Measurements from ENCODE around the gene TMEM163. TPM values are rescaled to one million over a fixed set of nuclear protein-coding genes. Genes with fewer than 3 reads are reported as not detected.
A peak's percentile ranks its signal among the peaks of the same experiment; 100 is the strongest.
"Not testable (repeated sequence)": the region's sequence is repeated elsewhere in the genome, so short reads cannot be mapped to it uniquely, and the experiment has no call there.

The TMEM163 gene
- total RNA-seq, 4 donors from 2014 or later: 0.42 to 1.3 (median 1.1) TPM

GRCh38 chr2:134725876-134726275 is 7.1 kb upstream of the TMEM163 start:
- TF ChIP-seq POLR2AphosphoS5 (IDR thresholded peaks at IDR 0.05) (no peak), POLR2A (IDR thresholded peaks at IDR 0.05; ENCODE audit: low read depth) (no peak), EP300 (IDR thresholded peaks at IDR 0.05) (no peak)
- TF ChIP-seq, protein P1, sequence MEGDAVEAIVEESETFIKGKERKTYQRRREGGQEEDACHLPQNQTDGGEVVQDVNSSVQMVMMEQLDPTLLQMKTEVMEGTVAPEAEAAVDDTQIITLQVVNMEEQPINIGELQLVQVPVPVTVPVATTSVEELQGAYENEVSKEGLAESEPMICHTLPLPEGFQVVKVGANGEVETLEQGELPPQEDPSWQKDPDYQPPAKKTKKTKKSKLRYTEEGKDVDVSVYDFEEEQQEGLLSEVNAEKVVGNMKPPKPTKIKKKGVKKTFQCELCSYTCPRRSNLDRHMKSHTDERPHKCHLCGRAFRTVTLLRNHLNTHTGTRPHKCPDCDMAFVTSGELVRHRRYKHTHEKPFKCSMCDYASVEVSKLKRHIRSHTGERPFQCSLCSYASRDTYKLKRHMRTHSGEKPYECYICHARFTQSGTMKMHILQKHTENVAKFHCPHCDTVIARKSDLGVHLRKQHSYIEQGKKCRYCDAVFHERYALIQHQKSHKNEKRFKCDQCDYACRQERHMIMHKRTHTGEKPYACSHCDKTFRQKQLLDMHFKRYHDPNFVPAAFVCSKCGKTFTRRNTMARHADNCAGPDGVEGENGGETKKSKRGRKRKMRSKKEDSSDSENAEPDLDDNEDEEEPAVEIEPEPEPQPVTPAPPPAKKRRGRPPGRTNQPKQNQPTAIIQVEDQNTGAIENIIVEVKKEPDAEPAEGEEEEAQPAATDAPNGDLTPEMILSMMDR (IDR thresholded peaks at IDR 0.05): no peak
- Histone ChIP-seq H3K4me1 (no peaks in the 10 kb centered on the region), H3K27ac (replicated peaks in 1 of 4) (no peak overlapping the region), H3K4me3 (no peak overlapping the region), H3K9me3 (no peaks in the 10 kb centered on the region), H3K27me3 (peaks cover 0 to 35% (median 0%) of the 10 kb centered on the region in 4 donors), H3K36me3 (no peaks in the 10 kb centered on the region)
- DNase-seq (ENCODE audit: extremely low spot score): peak; percentile 57
- intact Hi-C loops (cut with DNase I): no loop called here

- no peaks in the 10 kb centered on the region for H3K36me3 ChIP-seq
- DNase-seq (ENCODE audit: extremely low spot score): peak; percentile 83
Observed at GRCh38 chr2:134724341-134724740, 5.5 kb upstream of the TMEM163 start.

DNA sequence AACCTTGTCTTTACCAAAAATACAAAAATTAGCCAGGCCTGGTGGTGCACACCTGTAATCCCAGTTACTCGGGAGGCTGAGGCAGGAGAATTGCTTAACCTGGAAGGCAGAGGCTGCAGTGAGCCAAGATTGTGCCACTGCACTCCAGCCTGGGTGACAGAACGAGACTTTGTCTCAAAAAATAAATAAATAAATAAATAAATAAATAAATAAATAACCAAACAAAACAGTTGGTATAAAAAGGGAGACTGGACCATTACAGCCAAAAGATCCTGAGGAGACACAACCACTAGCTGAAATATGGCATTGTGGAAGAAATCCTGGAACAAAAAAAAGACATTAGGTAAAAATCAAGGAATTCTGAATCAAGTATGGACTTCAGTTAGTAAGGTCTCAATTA is 4.9 kb upstream of the TMEM163 start:
- H3K4me3 ChIP-seq; H3K9me3 ChIP-seq; H3K36me3 ChIP-seq; H3K27ac ChIP-seq (replicated peaks in 1 of 4); intact Hi-C loops (cut with DNase I); H3K4me1 ChIP-seq; DNase-seq (ENCODE audit: extremely low spot score): not testable (repeated sequence)
- H3K27me3 ChIP-seq: peaks cover 0 to 56% (median 3%) of the 10 kb centered on the region in 4 donors
- 94% methylated on average over 2 of the region's 2 CpGs for WGBS

More at GRCh38 chr2:134724341-134724740, 5.5 kb upstream of the TMEM163 start:
- 90% methylated on average over 1 of the region's 1 CpG for WGBS
- TF ChIP-seq POLR2AphosphoS5 (IDR thresholded peaks at IDR 0.05) (no peak), EP300 (IDR thresholded peaks at IDR 0.05) (no peak), POLR2A (IDR thresholded peaks at IDR 0.05; ENCODE audit: low read depth) (no peak)
- TF ChIP-seq, protein P1 (IDR thresholded peaks at IDR 0.05): no peak
- intact Hi-C loops (cut with DNase I): no loop called here
- Histone ChIP-seq H3K27ac (replicated peaks in 1 of 4) (no peak overlapping the region), H3K9me3 (no peaks in the 10 kb centered on the region), H3K27me3 (peaks cover 0 to 50% (median 2%) of the 10 kb centered on the region in 4 donors), H3K4me1 (peaks cover 0 to 2% (median under 1%) of the 10 kb centered on the region in 4 donors), H3K4me3 (no peak overlapping the region)

DNA sequence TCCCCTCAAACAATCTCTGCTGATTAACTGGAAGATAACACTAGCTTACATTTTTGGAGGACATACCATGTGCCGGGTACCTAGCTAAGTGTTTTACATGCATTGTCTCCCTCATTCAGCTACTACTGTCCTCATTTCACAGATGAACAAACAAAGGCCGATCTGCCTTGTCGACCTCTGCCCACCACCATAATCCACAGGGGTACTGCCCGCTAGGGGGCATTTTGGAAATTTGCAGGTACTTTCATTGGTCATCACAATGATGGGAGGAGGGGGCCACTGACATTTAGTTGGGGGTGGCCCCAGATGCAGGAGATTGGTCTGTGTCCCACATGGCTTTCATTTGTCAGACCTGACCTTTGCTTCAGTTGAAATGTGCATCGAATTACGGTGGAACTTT is 3.9 kb upstream of the TMEM163 start:
- peak; percentile 75 for DNase-seq (ENCODE audit: extremely low spot score)
- Histone ChIP-seq H3K36me3 (no peaks in the 10 kb centered on the region), H3K27ac (replicated peaks in 1 of 4) (no peak overlapping the region), H3K9me3 (no peaks in the 10 kb centered on the region), H3K4me1 (peaks cover 7 to 18% (median 15%) of the 10 kb centered on the region in 4 donors), H3K27me3 (peaks cover 0 to 65% (median 11%) of the 10 kb centered on the region in 4 donors), H3K4me3 (no peak overlapping the region)
- intact Hi-C loops (cut with DNase I): no loop called here
- TF ChIP-seq POLR2A (IDR thresholded peaks at IDR 0.05; ENCODE audit: low read depth) (no peak), POLR2AphosphoS5 (IDR thresholded peaks at IDR 0.05) (no peak), EP300 (IDR thresholded peaks at IDR 0.05) (no peak)
- TF ChIP-seq, protein P1 (IDR thresholded peaks at IDR 0.05): no peak
- WGBS: 65% methylated on average over 6 of the region's 6 CpGs

DNA sequence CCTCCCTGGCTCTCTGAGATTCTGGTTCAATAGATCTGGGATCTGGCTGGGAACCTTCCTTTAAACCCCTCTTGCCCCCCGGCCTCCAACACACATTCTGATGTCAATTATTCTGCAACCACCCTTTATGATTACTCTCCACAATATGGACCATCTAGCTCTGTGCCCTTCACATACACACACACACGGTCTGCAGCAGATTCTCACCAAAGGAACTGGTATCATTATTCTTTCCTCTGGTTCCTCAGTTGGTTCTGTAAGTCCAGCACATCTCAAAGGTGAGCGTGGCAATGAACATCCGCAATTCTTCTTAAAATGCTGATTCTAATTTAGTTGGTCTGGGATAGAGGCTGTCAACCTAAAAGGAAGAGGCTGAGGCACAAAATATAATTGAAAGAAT is 2.8 kb upstream of the TMEM163 start:
- H3K4me3 ChIP-seq: no peak overlapping the region
- peak; percentile 57 for DNase-seq (ENCODE audit: extremely low spot score)
- H3K27ac ChIP-seq (replicated peaks in 1 of 4): no peak overlapping the region
- no peaks in the 10 kb centered on the region for H3K36me3 ChIP-seq
- H3K27me3 ChIP-seq: peaks cover 0 to 76% (median 20%) of the 10 kb centered on the region in 4 donors
- WGBS: 84% methylated on average over 4 of the region's 4 CpGs
- H3K9me3 ChIP-seq: no peaks in the 10 kb centered on the region
- peaks cover 9 to 26% (median 19%) of the 10 kb centered on the region in 4 donors for H3K4me1 ChIP-seq
- TF ChIP-seq EP300 (IDR thresholded peaks at IDR 0.05) (no peak), POLR2A (IDR thresholded peaks at IDR 0.05; ENCODE audit: low read depth) (no peak), POLR2AphosphoS5 (IDR thresholded peaks at IDR 0.05) (no peak)
- intact Hi-C loops (cut with DNase I): no loop called here

All from esophagus muscularis mucosa (tissue), 4 donors.